Rectal smooth muscle tissue (tissue), 1 donor: Measurements from ENCODE around the gene SLX4.
A peak's percentile ranks its signal among the peaks of the same experiment; 100 is the strongest.
"Not testable (repeated sequence)": the region's sequence is repeated elsewhere in the genome, so short reads cannot be mapped to it uniquely, and the experiment has no call there.

ENCODE experiments used
- H3K27ac ChIP-seq: one replicate; pipeline ENCODE4 v1.7.0; 2013; ENCODE audit warnings: low read depth, low read length, inconsistent platforms
- H3K27me3 ChIP-seq: one replicate; pipeline ENCODE4 v1.7.0; 2013; ENCODE audit warnings: low read length; ENCODE audit not compliant: control insufficient read depth, insufficient read depth
- H3K36me3 ChIP-seq: one replicate; pipeline ENCODE4 v1.7.0; 2013; ENCODE audit warnings: low read length; ENCODE audit not compliant: control insufficient read depth, insufficient read depth
- H3K4me1 ChIP-seq: one replicate; pipeline ENCODE4 v1.7.0; 2013; ENCODE audit warnings: low read length; ENCODE audit not compliant: control insufficient read depth, insufficient read depth
- H3K4me3 ChIP-seq: one replicate; pipeline ENCODE4 v1.7.0; 2013; ENCODE audit warnings: low read length
- H3K9ac ChIP-seq: one replicate; pipeline ENCODE4 v1.7.0; 2013; ENCODE audit warnings: low read length

Gene SLX4

DNA sequence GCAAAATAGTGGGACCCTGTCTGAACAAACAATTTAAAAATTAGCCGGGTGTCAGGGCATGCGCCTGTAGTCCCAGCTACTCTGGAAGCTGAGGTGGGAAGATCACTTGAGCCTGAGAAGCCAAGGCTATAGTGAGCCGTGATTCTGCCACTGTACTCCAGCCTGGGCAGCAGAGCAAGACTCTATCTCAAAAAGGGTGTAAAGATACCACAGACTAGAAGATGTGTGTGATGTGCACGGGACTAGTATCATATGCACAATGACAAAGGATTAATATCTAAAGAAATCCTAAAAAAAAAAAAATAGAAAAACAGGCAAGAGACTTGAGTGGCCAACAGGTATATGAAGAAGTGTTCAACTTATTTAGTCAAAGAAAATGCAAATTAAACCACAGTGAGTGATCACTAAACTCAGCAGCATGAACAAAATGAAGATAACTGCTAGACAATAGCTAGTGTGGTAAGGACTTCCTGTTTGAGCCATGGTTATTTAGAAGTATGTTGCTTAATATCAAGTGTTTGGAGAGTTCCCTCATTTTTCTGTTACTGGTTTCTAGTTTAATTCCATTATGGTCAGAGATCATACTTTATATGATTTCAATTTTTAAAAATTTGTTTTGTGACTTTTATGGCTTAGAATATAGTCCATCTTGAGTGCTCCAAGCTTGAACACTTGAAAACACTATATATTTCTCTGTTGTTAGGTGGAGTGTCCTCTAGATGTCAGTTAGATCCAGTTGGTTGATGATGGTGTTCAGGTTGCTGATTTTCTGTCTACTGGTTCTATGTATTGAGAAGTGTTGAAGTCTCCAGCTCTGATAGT is 14.7 kb upstream of the SLX4 start:
- Histone ChIP-seq H3K27ac (no peak overlapping the region), H3K4me3 (no peak overlapping the region), H3K27me3 (no peaks in the 10 kb centered on the region)

DNA sequence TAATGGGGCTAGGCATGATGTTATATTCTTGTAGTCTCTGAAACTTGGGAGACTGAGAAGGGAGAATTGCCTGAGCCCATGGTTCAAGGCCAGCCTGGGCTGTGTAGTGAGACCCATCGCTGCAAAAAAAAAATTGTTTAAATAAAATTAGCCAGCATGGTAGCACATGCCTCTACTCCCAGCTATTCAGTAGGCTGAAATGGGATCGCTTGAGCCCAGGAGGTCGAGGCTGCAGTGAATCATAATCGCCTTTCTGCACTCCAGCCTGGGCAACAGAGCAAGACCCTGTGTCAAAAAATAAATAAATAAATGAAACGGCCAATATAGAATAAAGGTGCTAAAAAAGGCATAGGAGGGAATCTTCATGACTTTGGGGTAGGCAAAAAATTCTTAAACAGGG is 13.9 kb upstream of the SLX4 start:
- no peak overlapping the region for H3K4me3 ChIP-seq
- no peak overlapping the region for H3K27ac ChIP-seq
- H3K36me3 ChIP-seq, result no peaks in the 10 kb centered on the region
- no peaks in the 10 kb centered on the region for H3K27me3 ChIP-seq
- no peak overlapping the region for H3K9ac ChIP-seq
- no peaks in the 10 kb centered on the region for H3K4me1 ChIP-seq

More for the DNA sequence above, 14.7 kb upstream of the SLX4 start:
- Histone ChIP-seq H3K9ac (no peak overlapping the region), H3K4me1 (no peaks in the 10 kb centered on the region), H3K36me3 (no peaks in the 10 kb centered on the region)

DNA sequence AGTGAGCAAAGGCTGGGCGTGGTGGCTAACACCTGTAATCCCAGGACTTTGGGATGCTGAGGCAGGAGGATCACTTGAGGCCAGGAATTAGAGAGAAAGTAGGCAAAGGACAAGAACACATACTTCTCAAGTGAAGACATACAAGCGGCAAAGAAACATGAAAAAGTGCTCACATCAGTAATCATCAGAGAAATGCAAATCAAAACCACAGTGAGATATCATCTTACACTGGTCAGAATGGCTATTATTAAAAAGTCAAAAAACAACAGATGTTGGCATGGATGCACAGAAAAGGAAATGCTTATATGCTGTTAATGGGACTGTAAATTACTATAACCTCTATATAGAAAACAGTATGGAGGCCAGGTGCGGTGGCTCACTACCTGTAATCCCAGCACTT is 12.2 kb upstream of the SLX4 start:
- Histone ChIP-seq H3K9ac (no peak overlapping the region), H3K36me3 (no peaks in the 10 kb centered on the region), H3K27me3 (no peaks in the 10 kb centered on the region), H3K4me1 (no peaks in the 10 kb centered on the region), H3K27ac (no peak overlapping the region), H3K4me3 (no peak overlapping the region)

DNA sequence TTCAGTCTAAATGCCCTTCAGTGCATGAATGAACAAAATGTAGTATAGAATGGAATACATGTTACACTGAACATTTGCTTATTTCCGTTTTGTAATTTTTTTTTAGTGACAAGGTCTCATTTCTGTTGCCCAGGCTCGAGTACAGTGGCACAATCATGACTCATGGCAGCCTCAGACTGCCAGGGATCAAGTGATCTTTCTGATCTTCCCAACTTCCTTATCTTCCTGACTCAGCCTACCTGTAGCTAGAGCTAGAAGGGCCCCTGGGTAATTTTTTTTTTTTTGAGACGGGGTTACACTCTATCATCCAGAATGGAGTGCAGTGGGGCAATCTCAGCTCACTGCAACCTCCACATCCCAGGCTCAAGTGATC is 7.3 kb upstream of the SLX4 start:
- H3K36me3 ChIP-seq, result no peaks in the 10 kb centered on the region
- H3K27me3 ChIP-seq, result no peaks in the 10 kb centered on the region
- no peaks in the 10 kb centered on the region for H3K4me1 ChIP-seq
- H3K27ac ChIP-seq, result no peak overlapping the region
- no peak overlapping the region for H3K4me3 ChIP-seq
- H3K9ac ChIP-seq, result no peak overlapping the region

DNA sequence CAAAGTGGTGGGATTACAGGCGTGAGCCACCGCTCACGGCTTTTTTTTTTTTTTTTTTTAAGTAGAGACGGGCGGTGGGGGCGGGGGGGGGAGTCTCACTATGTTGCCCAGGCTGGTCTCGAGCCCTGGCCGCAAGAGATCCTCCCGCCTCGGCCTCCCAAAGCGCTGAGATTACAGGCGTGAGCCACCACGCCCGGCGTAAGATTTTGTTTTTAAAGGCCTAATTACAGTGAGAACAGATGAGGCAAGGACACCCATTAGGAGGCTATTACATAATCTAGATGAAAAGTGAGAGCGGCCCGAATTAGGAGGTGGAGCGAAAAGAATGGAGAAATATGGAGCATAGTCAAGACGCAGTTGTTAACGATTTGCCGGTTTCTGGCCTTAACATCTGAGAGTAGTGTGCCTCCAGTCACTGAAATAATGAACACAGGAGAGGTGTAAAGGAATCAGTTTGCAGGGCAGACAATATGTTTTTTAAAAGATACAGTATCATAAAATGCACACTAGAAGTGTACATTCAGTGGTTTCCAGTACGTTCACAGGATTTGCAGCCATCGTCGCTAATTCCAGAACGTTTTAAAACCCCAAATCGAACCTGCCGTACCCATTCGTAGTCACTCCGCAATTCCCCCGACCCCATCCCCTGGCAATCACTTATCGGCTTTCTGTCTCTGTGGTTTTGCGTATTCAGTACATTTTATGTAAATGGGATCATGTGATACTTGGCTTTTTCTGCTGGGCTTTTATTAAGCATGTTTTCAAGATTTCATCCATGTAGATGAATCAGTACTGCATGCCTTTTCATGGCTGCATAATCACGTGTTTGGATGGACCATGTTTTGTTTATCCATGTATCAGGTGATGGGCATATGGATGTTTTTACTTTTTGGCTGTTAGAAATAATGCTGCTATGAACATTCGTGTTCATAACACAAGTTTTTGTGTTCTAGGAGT is 1.4 kb upstream of the SLX4 start:
- Histone ChIP-seq H3K4me1 (no peaks in the 10 kb centered on the region), H3K36me3 (no peaks in the 10 kb centered on the region), H3K27ac (no peak overlapping the region), H3K27me3 (no peaks in the 10 kb centered on the region), H3K4me3 (peak overlapping the region; percentile 99), H3K9ac (no peak overlapping the region)

DNA sequence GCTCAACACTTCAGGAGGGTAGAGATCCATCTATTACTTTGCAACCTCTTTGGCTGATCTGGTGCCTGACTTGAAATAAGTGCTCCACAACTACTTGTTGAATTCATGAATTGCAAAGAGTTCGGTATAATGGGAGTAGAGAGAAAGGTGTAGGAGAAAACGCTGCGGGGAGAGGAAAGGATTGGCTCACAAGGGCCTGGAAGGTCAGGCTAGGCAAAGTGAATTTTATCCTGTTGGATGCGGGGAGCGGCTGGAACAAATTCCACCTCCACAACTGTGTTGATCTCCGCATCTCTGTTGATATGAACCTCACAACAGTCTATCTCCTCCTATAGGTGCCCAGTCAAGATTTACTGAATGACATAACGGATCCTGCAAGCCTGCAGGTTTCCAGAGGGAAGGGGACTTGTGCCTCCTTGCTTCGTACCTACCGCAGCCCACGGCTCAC is 684 bp downstream of the SLX4 start:
- Histone ChIP-seq H3K36me3 (no peaks in the 10 kb centered on the region), H3K4me1 (no peaks in the 10 kb centered on the region), H3K9ac (peak overlapping the region; percentile 63), H3K27me3 (no peaks in the 10 kb centered on the region), H3K4me3 (peak overlapping the region; percentile 93), H3K27ac (no peak overlapping the region)

DNA sequence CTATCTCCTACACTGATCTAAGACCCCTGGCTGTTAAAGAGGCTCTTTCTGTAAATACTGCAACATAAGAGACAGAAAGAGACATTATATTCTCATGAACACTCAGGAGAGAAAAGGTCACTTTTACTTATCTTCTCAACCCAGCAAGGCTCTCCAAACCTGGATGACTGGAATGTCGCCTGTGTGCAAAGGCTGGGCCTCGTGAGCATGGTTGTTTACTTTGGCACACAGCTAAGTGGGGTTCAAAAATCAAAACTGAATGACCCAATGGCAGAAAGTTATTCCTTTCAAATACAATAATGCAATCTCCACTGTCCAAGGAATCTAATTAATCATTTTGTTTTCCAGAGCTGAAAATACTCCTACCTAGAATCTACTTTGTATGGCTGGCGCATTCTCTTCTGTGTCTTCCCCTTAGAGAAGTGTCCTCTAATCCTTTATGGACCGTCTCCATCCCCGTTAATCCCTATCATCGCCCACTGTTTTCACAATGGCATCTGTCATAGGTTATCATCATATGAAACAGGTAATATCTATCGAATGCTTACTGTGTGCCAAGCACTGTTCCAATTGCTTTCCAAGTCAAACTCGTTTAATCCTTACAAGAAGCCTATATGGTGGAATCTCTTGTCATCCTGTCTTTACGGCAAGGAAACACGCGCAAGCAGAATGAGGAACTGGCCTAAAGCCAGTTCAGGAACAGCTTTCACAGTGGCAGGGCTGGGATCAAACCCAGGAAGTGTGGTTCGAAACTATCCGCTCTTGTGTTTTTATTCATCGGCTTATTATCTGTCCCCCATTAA is 1.3 kb downstream of the SLX4 start:
- H3K27ac ChIP-seq, result no peak overlapping the region

DNA sequence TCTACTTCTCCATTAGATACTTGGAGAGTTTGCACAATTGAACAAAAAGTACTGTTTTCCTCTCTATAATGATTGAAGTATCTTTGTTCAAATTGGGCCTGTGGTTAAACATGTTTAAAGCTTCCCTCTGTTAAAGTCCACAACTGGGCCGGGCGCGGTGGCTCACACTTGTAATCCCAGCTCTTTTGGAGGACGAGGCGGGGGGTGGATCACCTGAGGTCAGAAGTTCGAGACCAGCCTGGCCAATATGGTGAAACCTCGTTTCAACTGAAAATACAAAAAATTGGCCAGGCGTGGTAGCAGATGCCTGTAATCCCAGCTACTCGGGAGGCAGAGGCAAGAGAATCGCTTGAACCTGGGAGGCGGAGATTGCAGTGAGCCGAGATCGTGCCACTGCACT is 2.4 kb downstream of the SLX4 start:
- not testable (repeated sequence) for H3K4me3 ChIP-seq, H3K36me3 ChIP-seq, H3K27me3 ChIP-seq, H3K9ac ChIP-seq, H3K4me1 ChIP-seq, H3K27ac ChIP-seq

More for the DNA sequence above, 1.3 kb downstream of the SLX4 start:
- no peaks in the 10 kb centered on the region for H3K36me3 ChIP-seq
- no peaks in the 10 kb centered on the region for H3K27me3 ChIP-seq
- H3K9ac ChIP-seq, result no peak overlapping the region
- no peaks in the 10 kb centered on the region for H3K4me1 ChIP-seq
- peak overlapping the region; percentile 93 for H3K4me3 ChIP-seq

DNA sequence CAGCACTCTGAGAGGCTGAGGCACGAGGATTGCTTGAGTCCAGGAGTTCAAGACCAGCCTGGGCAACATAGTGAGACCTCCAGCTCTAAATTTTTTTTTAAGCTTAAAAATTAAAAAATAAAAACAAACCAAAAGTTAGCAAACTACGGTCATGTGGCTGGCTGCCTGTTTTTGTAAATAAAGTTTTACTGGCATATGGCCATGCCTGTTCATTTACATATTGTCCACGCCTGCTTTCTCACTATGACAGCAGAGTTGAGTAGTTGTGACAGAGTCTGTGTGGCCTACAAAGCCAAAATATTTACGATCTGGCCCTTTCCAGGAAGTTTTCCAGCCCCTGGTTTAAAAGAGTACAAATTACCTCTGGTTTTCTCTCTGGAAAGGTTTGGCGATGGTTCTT is 3.3 kb downstream of the SLX4 start:
- H3K36me3 ChIP-seq, result peaks cover 2% of the 10 kb centered on the region
- H3K4me1 ChIP-seq, result no peaks in the 10 kb centered on the region
- no peak overlapping the region for H3K4me3 ChIP-seq
- H3K9ac ChIP-seq, result no peak overlapping the region
- H3K27ac ChIP-seq, result no peak overlapping the region
- no peaks in the 10 kb centered on the region for H3K27me3 ChIP-seq

DNA sequence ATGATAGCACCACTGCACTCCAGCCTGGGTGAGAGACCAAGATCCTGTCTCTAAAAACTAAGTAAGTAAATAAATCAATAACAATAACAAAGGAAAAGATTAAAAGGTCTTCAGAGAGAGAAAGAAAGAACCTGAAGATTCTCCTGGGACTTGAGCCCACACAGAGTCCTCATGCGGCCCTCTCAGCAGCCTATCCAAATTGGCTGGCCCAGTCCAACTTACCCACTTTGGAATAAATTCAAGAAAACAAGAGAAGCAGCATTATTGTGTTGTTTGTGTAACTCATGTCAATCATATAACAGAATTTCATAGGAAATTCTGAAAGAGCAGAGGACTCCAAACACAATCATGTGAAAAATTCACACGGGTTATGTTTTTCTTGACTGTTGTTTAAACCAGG is 3.8 kb downstream of the SLX4 start:
- Histone ChIP-seq H3K4me3 (no peak overlapping the region), H3K27ac (no peak overlapping the region), H3K27me3 (no peaks in the 10 kb centered on the region), H3K36me3 (peaks cover 2% of the 10 kb centered on the region), H3K9ac (no peak overlapping the region), H3K4me1 (no peaks in the 10 kb centered on the region)

DNA sequence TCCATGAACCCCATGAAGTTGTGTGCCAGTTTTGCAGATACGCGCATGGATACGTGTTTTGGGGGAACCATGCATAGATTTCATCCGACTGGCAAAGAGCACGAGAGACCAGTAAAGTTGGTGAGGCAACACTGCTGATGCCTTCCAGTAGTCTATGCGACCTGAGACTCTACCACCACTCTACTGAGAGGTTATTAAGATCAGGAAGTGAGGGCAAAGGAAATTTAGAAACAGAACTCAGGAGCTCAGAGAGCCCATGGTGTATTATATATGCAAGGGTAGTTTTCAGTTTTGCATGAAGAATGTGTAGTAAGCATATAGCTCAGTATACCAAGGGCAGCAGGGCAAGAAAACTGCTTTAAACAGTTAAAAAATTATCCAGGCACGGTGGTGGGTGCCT is 4.2 kb downstream of the SLX4 start:
- no peaks in the 10 kb centered on the region for H3K4me1 ChIP-seq
- no peak overlapping the region for H3K27ac ChIP-seq
- no peaks in the 10 kb centered on the region for H3K27me3 ChIP-seq
- no peak overlapping the region for H3K9ac ChIP-seq
- peaks cover 2% of the 10 kb centered on the region for H3K36me3 ChIP-seq
- no peak overlapping the region for H3K4me3 ChIP-seq

DNA sequence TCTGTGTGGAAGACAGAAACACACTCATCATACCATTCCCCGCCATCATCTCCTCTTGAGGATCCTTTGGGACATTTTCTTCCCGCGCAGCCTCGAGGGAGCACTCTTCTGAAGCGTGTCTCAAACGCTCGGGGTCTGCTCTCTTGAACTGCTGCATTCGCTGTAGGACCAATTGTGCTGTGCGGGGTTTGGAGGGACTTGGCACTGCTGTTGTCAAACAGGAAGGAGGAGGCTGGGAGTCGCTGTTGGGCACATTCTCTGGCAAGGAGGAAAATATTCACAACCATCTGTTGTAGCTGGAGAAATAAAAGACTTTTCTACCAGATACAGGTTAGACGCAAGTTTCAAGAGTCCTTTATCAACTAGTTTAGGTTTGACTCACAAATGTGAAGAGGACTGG is 5.0 kb downstream of the SLX4 start:
- Histone ChIP-seq H3K27ac (no peak overlapping the region), H3K4me3 (no peak overlapping the region), H3K9ac (no peak overlapping the region), H3K4me1 (no peaks in the 10 kb centered on the region), H3K36me3 (peaks cover 2% of the 10 kb centered on the region), H3K27me3 (no peaks in the 10 kb centered on the region)
